ENCODE results near the gene ATP10A.

ATP10A gene

DNA sequence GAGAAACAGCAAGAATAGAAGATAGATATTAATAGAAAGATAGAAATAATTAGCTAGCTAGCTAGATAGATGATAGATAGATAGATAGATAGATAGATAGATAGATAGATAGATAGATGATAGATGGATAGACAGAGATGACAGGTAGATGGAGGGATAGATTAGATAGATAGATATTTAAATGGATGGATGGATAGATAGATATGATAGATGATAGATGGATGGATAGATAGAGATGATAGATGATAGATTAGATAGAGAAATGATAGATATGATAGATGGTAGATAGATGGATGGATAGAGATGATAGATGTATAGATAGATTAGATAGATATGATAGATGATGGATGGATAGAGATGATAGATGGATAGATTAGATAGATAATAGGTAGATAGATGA lies 8.3 kb upstream of the ATP10A start:
- TF ChIP-seq, protein P1, sequence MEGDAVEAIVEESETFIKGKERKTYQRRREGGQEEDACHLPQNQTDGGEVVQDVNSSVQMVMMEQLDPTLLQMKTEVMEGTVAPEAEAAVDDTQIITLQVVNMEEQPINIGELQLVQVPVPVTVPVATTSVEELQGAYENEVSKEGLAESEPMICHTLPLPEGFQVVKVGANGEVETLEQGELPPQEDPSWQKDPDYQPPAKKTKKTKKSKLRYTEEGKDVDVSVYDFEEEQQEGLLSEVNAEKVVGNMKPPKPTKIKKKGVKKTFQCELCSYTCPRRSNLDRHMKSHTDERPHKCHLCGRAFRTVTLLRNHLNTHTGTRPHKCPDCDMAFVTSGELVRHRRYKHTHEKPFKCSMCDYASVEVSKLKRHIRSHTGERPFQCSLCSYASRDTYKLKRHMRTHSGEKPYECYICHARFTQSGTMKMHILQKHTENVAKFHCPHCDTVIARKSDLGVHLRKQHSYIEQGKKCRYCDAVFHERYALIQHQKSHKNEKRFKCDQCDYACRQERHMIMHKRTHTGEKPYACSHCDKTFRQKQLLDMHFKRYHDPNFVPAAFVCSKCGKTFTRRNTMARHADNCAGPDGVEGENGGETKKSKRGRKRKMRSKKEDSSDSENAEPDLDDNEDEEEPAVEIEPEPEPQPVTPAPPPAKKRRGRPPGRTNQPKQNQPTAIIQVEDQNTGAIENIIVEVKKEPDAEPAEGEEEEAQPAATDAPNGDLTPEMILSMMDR (IDR thresholded peaks at IDR 0.05; ENCODE audit: low read depth, low read length) = no peak

DNA sequence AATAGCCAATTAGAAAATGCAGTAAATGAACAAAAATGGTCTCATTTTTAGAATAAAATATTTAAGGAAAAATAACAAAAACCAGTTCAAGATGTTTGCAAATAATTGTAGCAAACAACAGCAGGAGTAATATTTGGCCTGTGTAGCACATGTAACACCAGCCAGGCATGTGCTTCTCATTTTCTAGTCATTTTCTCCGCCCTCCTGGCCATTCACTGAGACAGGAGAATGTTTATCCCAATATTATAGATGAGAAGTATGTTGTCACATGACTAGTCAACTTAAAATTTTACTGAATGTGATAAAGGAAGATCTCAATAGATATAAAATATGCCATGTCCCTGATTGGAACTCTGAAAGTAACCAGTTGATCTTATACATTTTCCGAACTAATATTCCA lies 7.8 kb upstream of the ATP10A start:
- DNase-seq (ENCODE audit: extremely low read depth, low read depth) = no peak
- TF ChIP-seq, protein P1 (IDR thresholded peaks at IDR 0.05; ENCODE audit: low read depth, low read length) = no peak

More for the DNA sequence above, 8.3 kb upstream of the ATP10A start:
- no peak for DNase-seq (ENCODE audit: extremely low read depth, low read depth)

DNA sequence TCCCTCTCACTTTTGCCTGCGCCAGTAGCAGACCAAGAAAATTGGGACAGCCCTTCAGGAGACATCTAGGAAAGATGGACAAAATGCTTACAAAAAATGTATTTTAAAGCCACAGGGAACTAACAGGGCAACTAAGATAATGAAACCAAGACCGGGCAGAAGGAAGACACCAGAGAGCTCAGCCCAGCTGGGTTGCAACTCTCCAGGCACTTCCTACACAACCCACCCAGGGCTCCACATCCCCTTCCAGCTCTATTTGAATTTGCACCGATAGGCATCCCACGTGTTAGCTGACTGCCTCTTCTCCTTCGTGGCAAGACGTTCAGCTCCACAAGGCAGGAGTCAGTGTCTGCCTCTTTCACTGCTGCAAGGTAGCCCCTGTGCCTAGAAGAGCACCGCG lies 6.6 kb upstream of the ATP10A start:
- TF ChIP-seq, protein P1 (IDR thresholded peaks at IDR 0.05; ENCODE audit: low read depth, low read length) = no peak
- DNase-seq (ENCODE audit: extremely low read depth, low read depth) = no peak

DNA sequence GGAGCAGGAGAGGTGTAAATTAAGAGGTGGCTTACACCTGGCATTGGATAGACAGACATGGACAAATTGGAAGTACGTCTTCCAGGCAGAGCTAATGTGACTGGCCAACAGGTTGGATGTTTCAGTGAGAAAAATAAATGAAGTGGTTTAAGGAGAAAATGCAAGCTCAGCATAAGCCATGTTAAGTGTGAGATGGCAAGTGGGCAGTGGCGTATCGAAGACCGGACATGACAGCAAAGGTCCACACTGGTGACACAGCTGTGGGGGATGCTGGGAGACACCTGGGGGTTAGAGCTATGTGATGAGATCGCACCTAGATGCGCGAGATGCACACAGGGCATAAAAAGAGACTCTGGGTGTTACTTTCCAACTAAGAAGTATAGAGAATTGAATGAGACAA lies 3.7 kb upstream of the ATP10A start:
- DNase-seq (ENCODE audit: extremely low read depth, low read depth) = no peak

DNA sequence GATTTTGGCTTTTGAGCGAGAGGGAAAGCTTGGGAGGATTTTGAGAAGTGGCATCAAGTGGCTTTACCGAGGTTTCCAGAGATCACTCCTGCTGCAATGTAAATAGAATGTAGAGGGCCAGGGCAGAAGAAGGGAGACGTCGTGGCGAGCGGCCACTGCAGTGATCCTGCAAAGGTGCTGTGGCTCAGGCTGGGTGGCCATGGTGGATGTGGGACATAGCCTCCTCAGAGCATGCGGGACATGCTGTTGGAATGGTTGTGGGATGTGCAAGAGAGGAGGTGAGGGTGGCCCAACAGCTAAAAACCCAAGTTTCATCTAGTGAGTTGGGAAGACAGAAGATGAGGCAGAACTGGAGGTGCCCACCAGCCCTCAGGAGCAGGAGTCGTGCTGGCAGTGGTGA lies 3.1 kb upstream of the ATP10A start:
- TF ChIP-seq, protein P1 (IDR thresholded peaks at IDR 0.05; ENCODE audit: low read depth, low read length) = no peak
- DNase-seq (ENCODE audit: extremely low read depth, low read depth) = no peak

More for the DNA sequence above, 3.7 kb upstream of the ATP10A start:
- TF ChIP-seq, protein P1 (IDR thresholded peaks at IDR 0.05; ENCODE audit: low read depth, low read length) = no peak

DNA sequence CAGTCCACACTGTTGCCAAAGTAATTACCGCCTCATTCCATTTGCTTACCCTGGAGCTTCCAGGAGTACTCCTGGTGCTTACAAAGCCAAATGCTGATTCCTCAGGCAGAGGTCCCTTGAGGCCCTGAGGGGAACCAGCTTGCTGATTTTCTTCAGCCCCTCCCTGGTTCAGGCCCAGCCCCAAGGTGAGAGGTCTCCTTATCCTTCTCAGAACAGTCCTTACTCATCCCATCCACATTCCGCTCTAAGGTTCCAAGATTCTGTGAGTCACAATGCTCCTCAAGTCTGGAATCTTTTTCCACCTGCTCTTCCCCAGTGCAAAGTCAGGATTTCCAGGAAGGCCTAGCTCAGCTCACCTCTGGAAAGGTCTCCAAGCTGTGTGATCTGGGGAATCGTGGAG lies 1.8 kb upstream of the ATP10A start:
- TF ChIP-seq, protein P1 (IDR thresholded peaks at IDR 0.05; ENCODE audit: low read depth, low read length) = no peak
- DNase-seq (ENCODE audit: extremely low read depth, low read depth) = no peak

DNA sequence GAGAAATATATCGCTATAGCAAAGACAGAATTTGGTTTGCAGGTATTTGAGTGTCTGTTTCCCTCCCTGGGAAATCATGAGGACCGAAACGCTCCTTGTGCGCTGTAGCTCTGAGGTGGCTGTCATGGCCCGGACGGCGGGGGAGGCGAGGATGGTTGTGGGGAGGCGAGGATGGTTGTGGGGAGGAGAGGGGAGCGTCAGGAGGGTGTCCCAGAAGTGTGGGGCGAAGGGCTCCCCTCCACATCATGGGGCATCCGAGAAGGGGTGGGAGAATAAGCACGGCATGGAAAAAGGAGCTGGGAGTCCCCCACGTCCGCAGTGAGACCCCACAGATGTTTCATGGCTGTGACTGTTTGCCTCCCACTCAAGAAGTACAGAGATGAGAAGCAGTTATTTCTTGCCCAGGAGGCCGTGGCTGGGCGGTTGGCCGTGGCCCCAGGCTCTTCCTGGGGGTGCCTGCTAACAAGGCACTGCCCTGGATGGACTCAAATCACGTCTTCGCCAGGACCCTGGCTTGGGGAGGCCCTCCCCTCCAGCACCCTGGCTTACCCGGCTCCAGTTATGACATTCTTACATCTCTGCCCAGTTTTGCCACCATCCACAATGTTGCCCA lies 947 bp upstream of the ATP10A start:
- TF ChIP-seq, protein P1 (IDR thresholded peaks at IDR 0.05; ENCODE audit: low read depth, low read length) = no peak
- no peak for DNase-seq (ENCODE audit: extremely low read depth, low read depth)
